Measurements from ENCODE around the gene GTF2E1.

GRCh38 chr3:120798346-120798745 lies 55.8 kb downstream of the GTF2E1 start:
- TF ChIP-seq CTCF (IDR thresholded peaks at IDR 0.05 in 8 of 11, conservative IDR thresholded peaks at IDR 0.05 in 3 of 11) (no peak), POLR2AphosphoS5 (IDR thresholded peaks at IDR 0.05) (no peak)

Measured in spleen (tissue), 7 donors.